T47D (cell line): Measurements from ENCODE around the gene PYGO1.
"Not testable (repeated sequence)": the region's sequence is repeated elsewhere in the genome, so short reads cannot be mapped to it uniquely, and the experiment has no call there.

Experiments used
- DNase-seq, 2 experiments: peaks; one replicate each; pipeline versions ENCODE4 v3.0.0 to v3.0.0-alpha.2; 2011 to 2012; ENCODE audit warnings: low read depth in 1 of 2, low spot score in 1 of 2
- JUND ChIP-seq: IDR thresholded peaks from 2 replicates; pipeline ENCODE4 v1.6.1; 2012; ENCODE audit warnings: low read depth
- in situ Hi-C: cut with HindIII; loops from 2 replicates; pipeline ENCODE4 v1.10.0; 2016; ENCODE audit warnings: low sequenced_read_pairs, low pct_unique_long_range_greater_than_20kb

The PYGO1 gene

DNA sequence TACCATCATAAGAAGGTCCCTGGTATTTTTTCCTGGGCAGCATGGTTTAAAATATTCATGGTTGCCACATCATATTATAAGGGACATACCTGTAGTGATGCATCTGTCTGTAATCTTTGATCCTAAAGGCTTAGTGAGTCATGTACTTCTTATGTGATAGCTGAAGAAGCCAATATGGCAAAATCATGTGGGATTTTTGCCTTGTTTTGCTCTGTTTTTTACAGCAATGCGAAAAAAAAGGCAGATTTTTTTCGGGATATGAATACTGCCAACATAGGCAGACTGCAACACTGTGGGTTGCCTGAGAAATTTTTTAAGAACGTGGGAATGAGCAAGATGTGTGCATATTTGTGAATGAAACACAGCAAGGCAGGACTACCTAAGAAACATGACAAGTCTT is 11.3 kb upstream of the PYGO1 start:
- no peak for TF ChIP-seq JUND
- no peak for DNase-seq
- in situ Hi-C loops: no loop called here

DNA sequence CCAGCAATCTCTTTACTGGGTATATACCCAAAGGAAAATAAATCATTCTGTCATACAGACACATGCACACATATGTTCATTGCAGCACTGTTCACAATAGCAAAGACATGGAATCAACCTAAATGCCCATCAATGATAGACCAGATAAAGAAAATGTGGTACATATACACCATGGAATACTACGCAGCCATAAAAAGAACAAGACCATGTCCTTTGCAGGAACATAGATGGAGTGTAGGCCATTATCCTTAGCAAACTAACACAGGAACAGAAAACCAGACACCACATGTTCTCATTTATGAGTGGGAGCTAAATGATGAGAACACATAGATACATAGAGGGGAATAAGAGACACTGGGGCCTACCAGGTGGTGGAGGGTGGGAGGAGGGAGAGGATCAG is 4.9 kb upstream of the PYGO1 start:
- in situ Hi-C loops, DNase-seq: not testable (repeated sequence)

DNA sequence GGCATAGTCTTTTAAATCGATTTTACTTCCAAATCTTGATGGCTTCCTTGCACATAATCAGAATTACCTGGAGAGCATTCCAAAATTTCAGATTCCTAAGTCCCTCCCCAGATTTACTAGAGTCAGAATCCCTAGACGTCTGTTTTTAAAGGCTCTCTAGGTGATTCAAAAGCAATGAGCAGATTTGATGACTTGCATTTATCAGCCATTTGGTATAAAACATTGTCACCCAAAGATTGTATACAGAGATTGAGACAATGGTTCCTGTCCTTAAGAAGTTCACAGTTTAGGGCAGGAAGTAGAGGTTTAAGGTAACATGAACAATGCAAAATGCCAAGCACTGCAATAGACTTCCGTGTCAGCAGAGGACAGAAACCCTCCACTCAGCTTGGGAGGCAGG is 2.6 kb upstream of the PYGO1 start:
- TF ChIP-seq JUND: no peak
- in situ Hi-C loops: no loop called here
- no peak for DNase-seq

DNA sequence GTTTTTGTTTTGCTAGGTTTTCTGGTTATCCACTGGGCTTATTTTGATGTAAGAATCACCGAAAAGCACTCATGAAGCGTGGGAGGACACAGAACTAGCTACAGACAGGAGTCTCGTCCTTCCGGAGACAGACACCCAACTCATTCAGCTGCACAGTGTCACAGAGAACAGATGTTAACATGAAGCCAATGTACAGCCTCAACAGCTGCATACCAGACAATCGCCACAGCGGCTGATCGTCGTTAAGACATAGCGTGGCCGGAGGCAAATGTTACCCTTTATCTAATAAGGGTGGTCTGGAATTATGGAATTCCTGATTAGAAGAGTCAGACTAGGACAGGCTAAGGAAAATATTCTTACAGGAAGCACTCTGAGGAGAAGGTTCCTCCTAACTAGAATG is 1.1 kb upstream of the PYGO1 start:
- TF ChIP-seq JUND: no peak
- in situ Hi-C loops: no loop called here
- peak in 1 of 2 experiments; percentile 1 for DNase-seq

DNA sequence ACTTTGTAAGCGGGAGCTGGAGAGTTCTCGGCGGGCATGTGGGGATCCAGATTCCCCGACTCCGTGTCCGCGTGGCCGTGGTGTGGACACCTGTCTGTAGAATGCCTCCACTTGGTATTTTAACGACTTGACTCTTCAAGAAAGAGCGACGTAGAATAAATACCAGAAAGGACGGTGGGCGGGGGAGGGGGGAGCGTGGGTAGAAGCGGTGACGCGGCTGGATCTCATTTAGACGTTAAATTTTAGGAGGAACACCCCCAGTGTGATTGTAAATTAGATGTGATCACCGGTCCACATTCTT is 620 bp upstream of the PYGO1 start:
- in situ Hi-C loops: no loop called here
- no peak for TF ChIP-seq JUND
- DNase-seq: no peak

DNA sequence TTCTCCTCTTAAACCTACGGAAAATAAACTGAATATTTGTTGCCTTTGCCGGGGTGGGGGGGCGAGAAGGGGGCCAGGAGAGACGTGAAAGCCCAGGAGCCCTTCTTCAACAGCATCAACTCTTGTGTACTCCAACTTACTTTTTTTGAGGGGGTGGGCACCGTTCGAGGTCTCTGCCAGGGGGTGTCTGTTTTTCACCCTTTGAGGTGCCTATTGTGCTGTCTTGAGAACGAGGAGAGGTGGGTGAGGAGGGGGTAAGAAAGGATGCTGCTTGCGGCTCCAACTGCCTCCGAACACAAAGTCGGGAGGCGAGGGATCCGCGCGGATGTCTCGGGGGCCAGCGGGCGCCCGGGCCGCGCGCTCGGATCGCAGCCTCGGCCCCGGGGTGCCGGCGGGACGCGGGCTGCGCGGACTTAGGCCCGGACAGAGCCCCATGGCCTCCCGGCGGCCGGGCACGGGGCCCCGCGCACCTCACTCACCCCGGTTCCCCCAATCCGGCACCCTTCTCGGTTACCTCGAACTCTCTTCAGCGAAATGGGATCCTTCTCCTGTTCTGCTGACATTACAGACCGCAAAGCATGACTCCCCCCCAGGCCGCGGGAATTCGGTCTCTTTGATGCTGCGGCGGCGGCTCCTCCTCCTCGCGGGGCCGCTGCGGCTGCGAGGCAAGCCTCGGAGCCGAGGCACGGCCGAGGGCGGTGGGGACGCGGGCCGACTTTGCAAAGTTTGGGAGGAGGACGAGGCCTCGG is 650 bp downstream of the PYGO1 start:
- no peak for TF ChIP-seq JUND
- in situ Hi-C loops: no loop called here
- DNase-seq: peak; percentile 26 to 56

DNA sequence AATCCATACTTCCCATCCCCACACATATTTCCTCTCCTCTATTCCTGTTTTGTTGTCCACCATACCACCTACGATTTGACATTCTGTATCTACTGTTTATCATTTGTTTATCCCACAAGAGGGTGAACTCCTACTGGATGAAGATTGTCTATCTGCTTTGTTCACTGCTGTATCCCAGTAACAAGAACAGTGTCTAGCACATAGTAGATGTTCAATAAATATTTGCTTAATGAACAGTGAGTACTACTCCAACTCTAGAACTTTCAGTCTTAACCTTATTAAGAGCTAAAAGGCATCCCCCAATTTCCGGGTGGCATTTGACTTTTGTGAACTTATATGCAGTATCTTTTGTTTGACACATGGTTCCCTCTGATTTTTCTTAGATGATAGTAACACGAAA is 1.3 kb downstream of the PYGO1 start:
- in situ Hi-C loops: no loop called here
- TF ChIP-seq JUND: no peak
- DNase-seq: no peak

DNA sequence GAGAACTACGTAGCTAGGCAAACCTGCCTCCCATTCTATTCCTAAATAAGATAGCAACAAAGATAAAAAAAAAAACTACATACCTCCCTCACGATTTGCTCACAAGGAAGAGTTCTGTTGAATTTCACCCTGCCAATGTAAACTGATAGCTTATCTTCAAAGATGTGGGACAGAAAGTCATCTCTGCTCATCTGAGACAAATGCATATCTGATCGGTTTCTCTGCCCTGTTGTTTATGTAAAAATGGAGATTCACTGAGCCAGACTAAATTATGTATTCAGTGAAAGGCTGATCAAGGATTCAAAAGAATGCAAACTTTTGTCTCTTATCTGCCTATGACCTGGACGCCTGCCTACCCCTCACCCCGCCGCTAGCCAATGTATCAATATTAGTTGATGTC is 11.2 kb downstream of the PYGO1 start:
- TF ChIP-seq JUND: no peak
- in situ Hi-C loops: no loop called here
- DNase-seq: no peak

DNA sequence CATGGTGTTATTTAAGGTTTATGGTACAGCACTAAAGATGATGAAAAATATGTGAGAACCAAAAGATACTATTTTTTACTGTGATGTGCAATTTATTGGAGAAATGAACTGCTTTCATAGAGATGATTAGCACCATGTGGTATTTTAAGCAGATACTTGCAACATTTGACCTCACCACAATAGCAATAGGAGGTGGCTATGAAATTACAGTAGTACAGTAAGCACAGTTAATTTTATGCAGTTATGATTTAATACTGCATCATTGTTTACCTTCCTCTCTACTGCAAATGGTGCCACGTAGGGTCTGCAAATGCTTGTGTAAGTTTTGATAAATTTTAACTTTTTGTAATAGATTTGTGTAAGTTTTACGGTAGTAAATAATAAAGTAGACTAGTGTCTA is 14.0 kb downstream of the PYGO1 start:
- in situ Hi-C loops: no loop called here
- TF ChIP-seq JUND: no peak
- no peak for DNase-seq

DNA sequence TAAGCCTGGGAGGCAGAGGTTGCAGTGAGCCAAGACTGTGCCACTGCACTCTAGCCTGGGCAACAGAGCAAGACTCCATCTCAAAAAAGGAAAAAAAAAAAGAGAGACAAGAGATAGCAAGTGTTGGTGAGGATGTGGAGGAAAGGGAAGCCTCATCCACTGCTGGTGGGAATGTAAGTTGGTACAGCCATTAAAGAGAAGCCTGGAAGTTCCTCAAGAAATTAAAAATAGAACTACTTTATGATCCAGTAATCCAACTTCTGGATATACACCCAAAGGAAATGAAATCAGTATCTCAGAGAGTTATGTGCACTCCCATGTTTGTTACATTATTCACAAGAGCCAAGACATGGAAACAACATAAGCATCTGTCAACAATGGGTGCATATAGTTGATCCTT is 14.9 kb downstream of the PYGO1 start:
- no peak for TF ChIP-seq JUND
- in situ Hi-C loops: no loop called here
- DNase-seq: no peak

DNA sequence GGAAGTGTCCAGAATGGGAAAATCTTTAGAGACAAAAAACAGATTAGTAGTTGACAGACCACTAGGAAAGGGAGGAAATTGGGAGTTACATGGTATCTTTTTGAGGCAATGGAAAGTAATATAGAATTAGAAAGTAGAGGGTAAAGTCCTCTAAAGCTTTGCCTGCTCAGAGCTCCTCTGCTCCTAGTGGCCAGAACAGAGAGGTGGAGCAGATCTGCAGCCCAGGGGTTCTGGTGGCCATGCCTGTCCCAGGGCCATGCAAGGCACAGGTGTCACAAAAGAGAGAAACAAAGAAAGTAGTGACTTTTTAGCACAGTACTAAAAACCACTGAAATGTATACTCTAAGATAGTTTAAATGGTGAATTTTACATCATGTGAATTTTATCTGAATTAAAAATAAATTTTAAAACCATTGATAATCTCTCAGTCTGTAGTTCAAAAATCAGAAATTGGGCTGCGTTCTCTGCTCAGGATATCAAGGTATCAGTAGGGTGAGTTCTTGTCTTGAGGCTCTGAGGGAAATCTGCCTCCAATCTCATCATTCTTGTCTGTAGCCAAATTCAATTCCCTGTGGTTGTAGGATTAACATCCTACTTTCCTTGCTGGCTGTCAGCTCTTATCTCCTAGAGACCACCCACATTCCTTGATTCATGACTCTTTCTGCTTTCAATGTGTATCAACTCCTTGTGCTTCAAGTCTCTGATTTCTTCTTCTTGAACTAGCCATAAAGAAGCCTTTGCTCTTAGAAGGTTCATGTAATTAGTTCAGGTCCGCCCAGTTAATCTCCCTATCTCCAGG is 23.6 kb downstream of the PYGO1 start:
- no peak for DNase-seq
- TF ChIP-seq JUND: no peak
- in situ Hi-C loops: no loop called here

DNA sequence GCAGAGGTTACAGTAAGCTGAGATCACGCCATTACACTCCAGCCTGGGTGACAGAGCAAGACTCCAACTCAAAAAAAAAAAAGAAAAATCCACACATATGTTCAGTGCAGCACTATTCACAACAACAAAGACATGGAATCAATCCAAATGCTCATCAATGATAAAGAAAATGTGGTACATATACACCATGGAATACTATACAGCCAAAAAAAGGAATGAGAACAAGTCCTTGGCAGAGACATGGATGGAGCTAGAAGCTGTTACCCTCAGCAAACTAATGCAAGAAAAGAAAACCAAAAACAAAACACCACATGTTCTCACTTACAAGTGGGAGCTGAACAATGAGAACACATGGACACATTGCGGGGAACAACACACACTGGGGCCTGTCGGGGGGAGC is 25.5 kb downstream of the PYGO1 start:
- in situ Hi-C loops: no loop called here
- no peak for DNase-seq
- TF ChIP-seq JUND: no peak

DNA sequence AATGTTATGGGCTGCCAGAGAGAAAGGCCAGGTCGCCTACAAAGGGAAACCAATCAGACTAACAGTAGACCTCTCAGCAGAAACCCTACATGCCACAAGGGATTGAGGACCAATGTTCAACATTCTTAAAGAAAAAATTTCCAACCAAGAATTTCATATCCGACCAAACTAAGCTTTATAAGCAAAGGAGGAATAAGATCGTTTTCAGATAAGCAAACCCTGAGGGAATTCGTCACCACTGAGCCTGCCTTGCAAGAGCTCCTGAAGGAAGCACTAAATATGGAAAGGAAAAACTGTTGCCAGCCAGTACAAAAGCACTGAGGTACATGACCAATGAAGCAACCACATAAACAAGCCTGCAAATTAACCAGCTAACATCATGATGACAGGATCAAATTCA is 33.1 kb downstream of the PYGO1 start:
- peak in 1 of 2 experiments; percentile 13 for DNase-seq
- TF ChIP-seq JUND: no peak
- in situ Hi-C loops: no loop called here

DNA sequence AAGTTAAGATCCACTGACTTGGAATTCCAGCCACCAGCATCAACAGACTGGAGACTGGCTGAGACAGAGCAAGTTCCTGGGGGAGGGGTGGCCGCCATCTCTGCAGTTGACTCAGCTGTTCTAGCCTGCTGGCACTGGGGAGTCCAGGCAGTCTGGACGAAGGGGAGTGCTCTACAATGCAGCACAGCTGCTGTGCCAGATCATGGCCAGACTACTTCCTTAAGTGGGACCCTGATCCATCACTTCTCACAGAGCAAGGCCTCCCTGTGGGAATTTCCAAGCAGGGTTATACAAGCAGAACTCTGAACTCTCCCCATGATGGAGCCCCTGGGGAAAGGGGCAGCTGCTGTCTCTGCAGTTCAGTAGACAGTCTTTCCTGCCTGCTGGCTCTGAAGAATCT is 35.2 kb downstream of the PYGO1 start:
- no peak for TF ChIP-seq JUND
- in situ Hi-C loops: no loop called here
- DNase-seq: no peak
